Measurements from ENCODE around the gene MSLN.
"Not testable (repeated sequence)": the region's sequence is repeated elsewhere in the genome, so short reads cannot be mapped to it uniquely, and the experiment has no call there.

MSLN gene

GRCh38 chr16:761625-762513 lies 1.3 kb downstream of the MSLN start:
- no peak for FAIRE-seq

DNA sequence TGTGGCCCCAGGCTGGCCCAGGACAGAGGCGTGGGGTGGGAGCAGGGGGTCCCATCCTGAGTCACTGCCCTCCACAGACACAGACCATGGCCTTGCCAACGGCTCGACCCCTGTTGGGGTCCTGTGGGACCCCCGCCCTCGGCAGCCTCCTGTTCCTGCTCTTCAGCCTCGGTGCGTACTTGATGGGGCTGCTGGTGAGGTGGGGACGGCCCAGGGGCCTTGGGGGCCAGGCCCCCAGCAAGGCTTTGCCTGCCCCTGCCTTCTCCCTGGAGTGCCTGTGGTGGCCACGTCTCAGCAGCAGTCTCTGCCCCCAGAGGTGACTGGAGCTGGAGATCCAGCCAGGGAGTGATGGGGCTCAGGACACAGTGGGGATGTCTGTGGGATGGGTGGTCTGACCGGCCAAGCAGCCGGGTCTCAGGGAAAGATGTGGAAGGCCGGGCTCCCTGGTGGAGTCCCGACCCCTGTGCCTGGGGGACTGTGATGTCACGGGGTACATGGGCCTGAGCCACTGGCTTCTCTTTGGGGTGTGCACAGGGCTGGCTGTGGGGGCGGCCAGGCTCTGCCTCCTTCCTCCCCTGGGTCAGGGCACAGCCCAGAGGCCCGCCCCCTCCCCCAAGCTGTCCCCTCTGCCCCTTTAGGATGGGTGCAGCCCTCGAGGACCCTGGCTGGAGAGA lies 2.2 kb downstream of the MSLN start:
- FAIRE-seq, result no peak

GRCh38 chr16:763369-764183 lies 3.0 kb downstream of the MSLN start:
- FAIRE-seq, result no peak

DNA sequence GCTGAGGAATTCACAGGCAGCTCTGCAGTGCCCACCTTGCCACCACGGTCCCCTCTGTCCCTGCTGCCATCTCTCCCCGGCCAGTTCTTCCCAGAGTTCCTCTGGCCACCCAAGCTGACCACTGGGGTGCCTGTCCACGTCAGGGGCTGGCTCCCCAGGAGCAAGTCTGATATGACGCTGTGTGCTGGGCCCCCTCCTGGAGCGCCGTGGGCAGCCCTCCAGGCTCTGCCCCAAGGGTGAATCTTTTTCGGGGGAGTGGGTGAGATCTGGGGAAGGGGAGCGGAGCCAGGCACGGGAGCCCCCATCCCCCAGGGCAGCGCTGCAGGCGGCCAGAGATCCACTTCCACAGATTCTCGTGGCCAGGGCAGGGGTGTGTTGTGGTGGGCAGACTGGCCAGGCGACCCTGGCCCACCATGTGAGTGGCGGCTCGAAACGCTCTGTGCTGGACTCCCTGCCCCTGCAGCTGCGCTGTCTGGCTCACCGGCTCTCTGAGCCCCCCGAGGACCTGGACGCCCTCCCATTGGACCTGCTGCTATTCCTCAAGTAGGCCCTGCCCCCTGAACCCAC lies 3.7 kb downstream of the MSLN start:
- no peak for FAIRE-seq

- no peak for FAIRE-seq
Measured at GRCh38 chr16:764848-765487, 4.4 kb downstream of the MSLN start.

DNA sequence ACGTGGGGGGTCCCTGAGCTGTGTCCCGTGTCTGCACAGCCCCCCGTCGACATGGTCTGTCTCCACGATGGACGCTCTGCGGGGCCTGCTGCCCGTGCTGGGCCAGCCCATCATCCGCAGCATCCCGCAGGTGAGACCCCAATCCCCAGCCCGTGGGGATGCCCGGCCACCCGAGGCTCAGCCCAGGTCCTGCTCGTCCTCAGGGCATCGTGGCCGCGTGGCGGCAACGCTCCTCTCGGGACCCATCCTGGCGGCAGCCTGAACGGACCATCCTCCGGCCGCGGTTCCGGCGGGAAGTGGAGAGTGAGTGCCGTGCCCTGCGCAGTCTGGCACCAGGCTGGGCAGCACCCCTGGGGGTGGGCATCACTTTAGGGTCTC lies 4.9 kb downstream of the MSLN start:
- no peak for FAIRE-seq

GRCh38 chr16:766008-766819 lies 5.7 kb downstream of the MSLN start:
- no peak for FAIRE-seq

- FAIRE-seq, result no peak
Measured at GRCh38 chr16:766820-767640, 6.5 kb downstream of the MSLN start.

DNA sequence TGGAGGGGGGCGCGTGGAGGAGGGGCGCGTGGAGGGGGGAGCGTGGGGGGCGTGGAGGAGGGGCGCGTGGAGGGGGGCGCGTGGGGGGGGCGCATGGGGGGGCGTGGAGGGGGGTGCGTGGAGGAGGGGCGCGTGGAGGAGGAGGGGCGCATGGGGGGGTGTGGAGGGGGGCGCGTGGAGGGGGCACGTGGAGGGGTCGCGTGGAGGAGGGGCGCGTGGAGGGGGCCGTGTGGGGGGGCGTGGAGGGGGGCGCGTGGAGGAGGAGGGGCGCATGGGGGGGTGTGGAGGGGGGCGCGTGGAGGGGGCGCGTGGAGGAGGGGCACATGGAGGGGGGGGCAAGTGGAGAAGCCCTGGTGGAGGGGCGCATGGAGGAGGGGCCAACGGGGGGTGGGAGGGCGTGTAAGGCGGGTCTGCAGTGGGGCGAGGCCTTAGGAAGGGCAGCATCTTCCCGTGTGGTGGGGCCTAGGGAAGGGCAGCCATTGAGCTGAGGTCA lies 7.3 kb downstream of the MSLN start:
- no peak for FAIRE-seq

GRCh38 chr16:768428-768827 lies 7.9 kb downstream of the MSLN start:
- FAIRE-seq, result no peak

GRCh38 chr16:769184-769784 lies 8.8 kb downstream of the MSLN start:
- no peak for FAIRE-seq

DNA sequence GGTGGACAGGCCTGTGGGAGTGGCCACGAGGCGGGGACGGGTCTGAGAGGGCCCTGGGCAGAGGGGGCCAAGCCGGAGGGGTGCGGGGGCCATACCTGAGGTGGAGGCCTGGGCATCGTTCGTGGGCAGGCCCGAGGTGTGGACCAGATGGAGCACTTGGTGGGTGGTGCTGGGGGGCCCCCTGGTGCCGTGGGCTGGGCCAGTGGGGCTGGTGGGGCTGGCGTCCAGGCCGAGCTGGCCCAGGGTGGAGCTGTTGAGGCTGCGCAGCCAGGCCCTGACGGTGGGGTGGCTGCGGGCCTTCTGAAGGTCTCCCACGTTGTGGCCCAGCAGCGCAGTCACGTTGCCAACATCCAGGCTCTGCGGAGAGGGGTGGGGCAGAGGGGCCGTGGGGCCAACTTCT lies 9.4 kb downstream of the MSLN start:
- FAIRE-seq, result no peak

DNA sequence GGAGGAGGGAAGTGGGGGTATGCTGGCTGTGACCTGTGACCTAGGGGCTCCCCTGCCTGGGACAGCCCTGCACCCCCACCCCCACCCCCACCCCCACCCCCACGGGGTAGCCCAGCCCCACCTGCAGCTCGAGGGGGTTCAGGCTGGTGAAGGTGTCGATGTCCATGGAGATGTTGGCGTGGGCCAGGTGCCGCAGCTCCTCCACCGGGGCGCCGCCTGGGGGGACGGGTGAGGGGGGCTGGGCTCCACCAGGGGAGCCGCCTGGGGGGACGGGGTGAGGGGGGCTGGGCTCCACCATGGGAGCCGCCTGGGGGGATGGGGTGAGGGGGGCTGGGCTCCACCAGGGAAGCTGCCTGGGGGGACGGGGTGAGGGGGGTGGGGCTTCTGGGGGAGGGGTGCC lies 9.9 kb downstream of the MSLN start:
- no peak for FAIRE-seq

DNA sequence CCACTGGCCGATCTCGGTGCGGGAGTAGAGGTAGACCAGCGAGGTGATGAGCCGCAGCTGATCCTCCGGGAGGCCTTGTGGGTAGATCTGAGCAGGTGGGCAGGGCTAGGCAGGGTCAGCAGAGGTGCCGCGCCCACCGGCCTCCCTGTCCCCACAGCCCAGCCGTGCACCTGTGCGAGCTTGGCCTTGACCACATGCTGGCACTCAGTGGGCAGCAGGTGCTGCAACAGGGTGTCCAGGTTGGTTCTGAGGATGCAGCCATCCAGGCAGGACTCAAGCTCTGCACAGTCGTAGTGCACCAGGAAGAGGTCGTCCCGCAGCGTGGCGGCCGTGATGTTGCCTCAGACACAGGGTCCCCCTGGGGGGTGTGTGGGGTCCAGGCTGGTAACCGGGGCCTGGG lies 12.4 kb downstream of the MSLN start:
- no peak for FAIRE-seq

DNA sequence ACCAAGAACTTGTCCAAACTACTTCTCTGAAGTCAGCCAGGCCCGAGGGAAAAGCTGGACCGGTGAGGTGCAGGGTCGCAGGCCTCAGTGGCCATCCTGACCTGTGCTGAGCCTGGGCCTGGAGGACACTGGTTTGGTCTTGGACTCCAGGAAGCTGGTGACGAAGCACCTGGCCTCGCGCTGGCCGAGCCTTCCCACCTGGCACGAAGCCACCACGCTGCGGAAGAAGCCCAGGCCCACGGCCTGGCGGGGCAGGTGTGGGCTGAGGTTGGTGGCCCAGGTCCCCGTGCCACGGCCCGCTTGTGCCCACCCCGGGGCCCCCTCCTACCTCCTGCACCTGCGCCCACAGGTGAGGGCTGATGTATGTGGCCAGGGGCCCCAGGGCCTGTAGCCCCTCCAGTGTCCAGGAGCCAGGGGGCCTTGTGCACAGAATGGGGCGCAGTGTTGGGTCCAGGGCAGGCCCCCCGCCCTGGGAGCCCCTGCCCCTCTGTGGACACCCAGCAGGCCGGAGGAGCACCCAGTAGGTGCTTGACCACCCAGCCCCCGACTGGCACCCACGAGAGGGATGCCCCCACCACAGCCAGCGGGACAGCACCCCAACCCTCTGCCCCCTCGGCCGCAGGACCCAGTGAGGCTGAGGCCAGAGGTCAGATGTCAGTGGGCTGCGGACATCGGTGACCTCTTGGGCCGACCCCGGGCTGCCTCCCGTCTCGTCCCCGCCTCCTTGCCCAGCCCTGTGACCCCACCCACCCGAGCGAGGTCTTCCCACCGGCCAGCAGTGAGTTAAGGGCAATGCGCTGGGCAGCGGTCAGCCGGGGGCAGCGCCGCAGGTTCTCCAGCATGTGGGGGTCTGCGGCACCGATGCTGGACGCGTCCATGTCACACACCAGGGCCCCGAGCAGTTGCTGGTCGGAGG lies 13.8 kb downstream of the MSLN start:
- no peak for FAIRE-seq

DNA sequence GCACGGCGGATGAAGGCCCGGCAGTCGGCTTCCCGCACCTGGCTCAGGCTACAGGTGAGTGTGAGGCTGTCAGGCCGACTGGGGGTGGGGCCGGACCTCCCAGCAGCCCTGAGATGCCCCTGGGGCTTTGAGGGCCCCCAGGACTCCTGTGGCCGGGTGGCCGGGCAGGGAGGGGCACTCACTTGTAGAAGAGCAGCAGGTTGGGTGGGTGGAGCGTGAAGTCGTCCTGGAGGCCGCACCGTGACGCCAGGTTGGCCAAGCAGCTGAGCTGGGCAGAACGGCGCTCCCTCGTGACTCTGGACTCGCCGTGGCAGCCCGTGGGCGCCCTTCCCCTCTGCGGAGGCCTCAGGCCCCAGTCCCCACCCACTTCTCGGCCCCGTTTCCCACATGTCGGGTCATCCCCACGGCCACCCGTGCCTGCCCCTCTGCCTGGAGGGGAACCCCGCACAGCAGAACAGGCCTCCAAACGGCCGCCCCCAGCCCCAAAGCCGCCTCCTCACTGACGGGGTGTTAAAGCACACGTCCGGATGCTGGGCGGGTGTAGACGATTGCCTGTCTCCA lies 14.8 kb downstream of the MSLN start:
- FAIRE-seq, result no peak

GRCh38 chr16:776298-776697 lies 15.8 kb downstream of the MSLN start:
- FAIRE-seq, result not testable (repeated sequence)

DNA sequence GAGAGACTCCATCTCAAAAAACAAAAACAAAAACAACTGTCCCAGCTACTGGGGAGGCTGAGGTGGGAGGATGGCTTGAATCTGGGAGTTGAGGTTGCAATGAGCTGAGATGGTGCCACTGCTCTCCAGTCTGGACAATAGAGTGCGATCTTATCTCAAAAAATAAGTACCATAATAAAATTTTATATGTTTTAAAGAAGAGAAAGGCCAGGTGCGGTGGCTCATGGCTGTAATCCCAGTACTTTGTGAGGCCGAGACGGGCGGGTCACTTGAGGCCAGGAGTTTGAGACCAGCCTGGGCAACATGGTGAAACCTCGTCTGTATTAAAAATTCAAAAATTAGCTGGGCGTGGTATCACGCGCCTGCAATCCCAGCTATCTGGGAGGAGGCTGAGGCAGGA lies 16.3 kb downstream of the MSLN start:
- no peak for FAIRE-seq

DNA sequence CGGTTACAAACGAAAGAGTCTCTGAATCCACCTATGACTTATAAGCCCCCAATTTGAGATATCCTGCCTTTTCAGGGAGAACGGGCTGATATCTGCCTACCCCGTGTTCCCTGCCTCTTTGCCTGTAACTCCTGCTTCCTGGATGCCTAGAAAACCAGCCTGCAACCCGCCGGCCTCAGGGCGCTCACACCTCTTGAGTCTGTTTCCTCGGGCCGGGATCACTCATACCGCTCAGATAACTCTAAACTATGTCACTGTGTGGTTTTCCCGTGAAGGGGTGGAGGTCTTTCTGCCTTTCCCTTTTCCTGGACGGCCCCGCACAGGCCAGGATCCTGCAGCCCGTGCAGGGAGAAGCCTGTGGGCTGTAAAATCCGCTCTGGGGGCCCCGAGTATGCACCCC lies 17.3 kb downstream of the MSLN start:
- FAIRE-seq, result no peak

Measured in endometrium (tissue), 2 donors.